SK-N-SH (cell line): ENCODE measurements around the gene WRAP73. TPM values are rescaled to one million over a fixed set of nuclear protein-coding genes. Genes with fewer than 3 reads are reported as not detected.

Experiments
- CTCF ChIA-PET: fragments of 300-600, 350-600 bp; formaldehyde crosslinking; extraction: SDS; loops from one replicate; lab custom pipeline; 2021; lab: Yijun Ruan, JAX
- POLR2A ChIA-PET: fragments of 350-600 bp; sonication (Branson Sonifier 250); formaldehyde crosslinking; extraction: SDS; loops from one replicate; lab custom pipeline; 2020; ENCODE audit warnings: antibody characterized with exemption, inconsistent platforms; lab: Yijun Ruan, JAX
- DNase-seq: peaks from one replicate; pipeline ENCODE4 v3.0.0; 2012
- H2AFZ ChIP-seq: fragments of 200-600 bp; sonication (generic); 2 replicates; pipeline ENCODE4 v1.8.1; 2016; ENCODE audit warnings: antibody characterized with exemption, mild to moderate bottlenecking, low read depth
- H3F3A ChIP-seq: fragments of 200-600 bp; sonication (generic); replicated peaks from 2 replicates; pipeline ENCODE3; 2016; ENCODE audit warnings: antibody characterized with exemption, mild to moderate bottlenecking; ENCODE audit not compliant: insufficient read depth
- H3K27ac ChIP-seq, 2 experiments: fragments of 200-500 bp in 1 of 2; fragments of 200-600 bp in 1 of 2; sonication (Bioruptor generic) in 1 of 2; sonication (generic), shearing (Covaris generic) in 1 of 2; 2 replicates each; pipeline versions ENCODE4 v1.5.1 to v1.6.1; 2014 to 2016; ENCODE audit warnings: low read depth in 2 of 2, inconsistent platforms in 1 of 2, low read length in 1 of 2, mild to moderate bottlenecking in 1 of 2, mixed read lengths in 1 of 2
- H3K27me3 ChIP-seq: fragments of 200-600 bp; sonication (generic), shearing (Covaris generic); 2 replicates; pipeline ENCODE4 v1.6.1; 2016; ENCODE audit warnings: mixed run types; ENCODE audit not compliant: insufficient read depth
- H3K36me3 ChIP-seq, 2 experiments: fragments of 200-500 bp in 1 of 2; fragments of 200-600 bp in 1 of 2; sonication (Bioruptor generic) in 1 of 2; sonication (generic) in 1 of 2; replicated peaks in 1 of 2; 2 replicates each; pipeline versions ENCODE3 to v1.5.1; 2014 to 2016; ENCODE audit warnings: low read length in 1 of 2, mild to moderate bottlenecking in 1 of 2; ENCODE audit not compliant: insufficient read depth in 2 of 2, control insufficient read depth in 1 of 2
- H3K4me1 ChIP-seq, 2 experiments: fragments of 200-500 bp in 1 of 2; fragments of 200-600 bp in 1 of 2; sonication (Bioruptor generic) in 1 of 2; sonication (generic), shearing (Covaris generic) in 1 of 2; 2 replicates each; pipeline versions ENCODE4 v1.5.1 to v1.6.1; 2014 to 2016; ENCODE audit warnings: low read depth in 1 of 2, low read length in 1 of 2, mixed run types in 1 of 2; ENCODE audit not compliant: insufficient read depth in 2 of 2, control insufficient read depth in 1 of 2
- H3K4me2 ChIP-seq: fragments of 200-600 bp; sonication (generic), shearing (Covaris generic); 2 replicates; pipeline ENCODE4 v1.6.1; 2017; ENCODE audit warnings: mixed run types
- H3K4me3 ChIP-seq, 2 experiments: fragments of 200-500 bp in 1 of 2; fragments of 200-600 bp in 1 of 2; sonication (Bioruptor generic) in 1 of 2; sonication (generic), shearing (Covaris generic) in 1 of 2; 2 replicates each; pipeline versions ENCODE4 v1.5.1 to v1.8.1; 2014 to 2016; ENCODE audit warnings: low read depth in 2 of 2, inconsistent platforms in 1 of 2, low read length in 1 of 2, mild to moderate bottlenecking in 1 of 2, mixed read lengths in 1 of 2, moderate library complexity in 1 of 2
- H3K79me2 ChIP-seq: fragments of 200-600 bp; sonication (generic); 2 replicates; pipeline ENCODE4 v1.8.1; 2017; ENCODE audit warnings: mild to moderate bottlenecking; ENCODE audit not compliant: insufficient read depth
- H3K9ac ChIP-seq: fragments of 200-600 bp; sonication (generic); 2 replicates; pipeline ENCODE4 v1.6.1; 2017; ENCODE audit warnings: mixed run types
- H3K9me2 ChIP-seq: fragments of 200-600 bp; sonication (generic); 2 replicates; pipeline ENCODE4 v1.6.1; 2017; ENCODE audit warnings: mixed run types
- H3K9me3 ChIP-seq: fragments of 200-600 bp; sonication (generic); 2 replicates; pipeline ENCODE4 v1.6.1; 2017; ENCODE audit warnings: mixed run types, mild to moderate bottlenecking, moderate library complexity
- H4K20me1 ChIP-seq: fragments of 200-600 bp; sonication (generic); 2 replicates; pipeline ENCODE4 v1.6.1; 2017; ENCODE audit warnings: mild to moderate bottlenecking, mixed run types; ENCODE audit not compliant: insufficient read depth
- CHD2 ChIP-seq: fragments of 150-350 bp; IDR thresholded peaks from 2 replicates; pipeline ENCODE4 v1.6.1; 2018; ENCODE audit warnings: low read length; ENCODE audit not compliant: partially characterized antibody
- EP300 ChIP-seq, 2 experiments: IDR thresholded peaks; 2 replicates each; pipeline versions ENCODE4 v1.4.0 to v1.6.1; 2012; ENCODE audit warnings: borderline replicate concordance in 1 of 2, low read depth in 1 of 2, low read length in 1 of 2
- FOSL2 ChIP-seq: IDR thresholded peaks from 2 replicates; pipeline ENCODE4 v1.4.0; 2012; ENCODE audit warnings: low read depth, mild to moderate bottlenecking, moderate library complexity, borderline replicate concordance
- FOXM1 ChIP-seq: IDR thresholded peaks from 2 replicates; pipeline ENCODE4 v1.4.0; 2012; ENCODE audit warnings: low read depth, mild to moderate bottlenecking
- IRF3 ChIP-seq: fragments of 150-350 bp; IDR thresholded peaks from 2 replicates; pipeline ENCODE4 v1.6.1; 2016; ENCODE audit warnings: mild to moderate bottlenecking, low read depth, low read length
- MAX ChIP-seq: IDR thresholded peaks from 2 replicates; pipeline ENCODE4 v1.4.0; 2012; ENCODE audit warnings: low read depth
- MEF2A ChIP-seq: IDR thresholded peaks from 2 replicates; pipeline ENCODE4 v1.4.0; 2012; ENCODE audit warnings: low read depth, borderline replicate concordance
- NFIC ChIP-seq: IDR thresholded peaks from 2 replicates; pipeline ENCODE4 v1.4.0; 2012; ENCODE audit warnings: borderline replicate concordance
- PBX3 ChIP-seq: IDR thresholded peaks from 2 replicates; pipeline ENCODE4; 2012
- POLR2AphosphoS5 ChIP-seq: IDR thresholded peaks from 2 replicates; pipeline ENCODE4 v1.6.1; 2012; ENCODE audit warnings: low read depth, low read length
- RAD21 ChIP-seq: IDR thresholded peaks from 2 replicates; pipeline ENCODE4 v1.6.1; 2012; ENCODE audit warnings: mild to moderate bottlenecking, low read length
- RCOR1 ChIP-seq: fragments of 150-350 bp; IDR thresholded peaks from 2 replicates; pipeline ENCODE4 v1.6.1; 2017; ENCODE audit warnings: antibody characterized with exemption, low read length
- RXRA ChIP-seq: IDR thresholded peaks from 2 replicates; pipeline ENCODE4 v1.4.0; 2012; ENCODE audit warnings: low read depth, mild to moderate bottlenecking, borderline replicate concordance
- SIN3A ChIP-seq: IDR thresholded peaks from 2 replicates; pipeline ENCODE4 v1.6.1; 2012; ENCODE audit warnings: low read depth, mild to moderate bottlenecking, low read length, moderate library complexity, borderline replicate concordance
- SMC3 ChIP-seq: IDR thresholded peaks from 2 replicates; pipeline ENCODE4 v1.6.1; 2012; ENCODE audit warnings: low read depth, low read length, improper control_type of control experiment
- TAF1 ChIP-seq: IDR thresholded peaks from 2 replicates; pipeline ENCODE4 v1.6.1; 2012; ENCODE audit warnings: low read depth, mild to moderate bottlenecking, low read length, moderate library complexity, borderline replicate concordance
- YY1 ChIP-seq: IDR thresholded peaks from 2 replicates; pipeline ENCODE4 v1.4.0; 2012; ENCODE audit warnings: low read depth, mild to moderate bottlenecking
- WGBS: methylation state at CpG from one replicate; pipeline ENCODE4 v1.1.6; 2017; ENCODE audit warnings: low lambda C conversion rate; 5-methylcytosine and 5-hydroxymethylcytosine counted together
- polyA plus RNA-seq, 3 experiments: library from polyadenylated mRNA; depleted of rRNA; stranded (reverse); fragments of >200 nt; gene quantifications; 2 replicates each; pipeline ENCODE4 v1.2.3, GENCODE V29; 2012
- TF ChIP-seq, protein P1 (sequence below): fragments of 200-600 bp; sonication (generic); IDR thresholded peaks from 2 replicates; pipeline ENCODE4 v1.6.1; 2017; ENCODE audit warnings: antibody characterized with exemption, mild to moderate bottlenecking, moderate library complexity
- TF ChIP-seq, protein P2 (sequence below): IDR thresholded peaks from 2 replicates; pipeline ENCODE4 v1.4.0; 2012; ENCODE audit warnings: low read depth, borderline replicate concordance

The WRAP73 gene
- polyA plus RNA-seq, 1 of the 3 experiments (the other 2 are of a cell fraction), result 61.9 TPM

GRCh38 chr1:3674100-3675094, 24.5 kb upstream of the WRAP73 start:
- Histone ChIP-seq H3F3A (no peaks in the 10 kb centered on the region), H3K4me1 (peaks cover 0 to 10% of the 10 kb centered on the region in 2 experiments; a peak in 1 of 4 replicates), H4K20me1 (no peaks in the 10 kb centered on the region), H2AFZ (no peak overlapping the region), H3K4me3 (no peak overlapping the region), H3K4me2 (no peak overlapping the region), H3K9ac (no peak overlapping the region), H3K27me3 (no peaks in the 10 kb centered on the region), H3K36me3 (no peaks in the 10 kb centered on the region), H3K79me2 (no peaks in the 10 kb centered on the region), H3K9me3 (no peaks in the 10 kb centered on the region), H3K27ac (no peak overlapping the region), H3K9me2 (no peaks in the 10 kb centered on the region)
- no peak for TF ChIP-seq SMC3
- TF ChIP-seq MAX, result no peak
- TF ChIP-seq MEF2A, result no peak
- no peak for TF ChIP-seq TAF1
- no peak for TF ChIP-seq FOXM1
- TF ChIP-seq SIN3A, result no peak
- no peak for TF ChIP-seq NFIC
- TF ChIP-seq FOSL2, result no peak
- TF ChIP-seq RXRA, result no peak
- TF ChIP-seq RAD21, result no peak
- TF ChIP-seq RCOR1, result no peak
- TF ChIP-seq IRF3, result no peak
- no peak for TF ChIP-seq CHD2
- TF ChIP-seq, protein P1, sequence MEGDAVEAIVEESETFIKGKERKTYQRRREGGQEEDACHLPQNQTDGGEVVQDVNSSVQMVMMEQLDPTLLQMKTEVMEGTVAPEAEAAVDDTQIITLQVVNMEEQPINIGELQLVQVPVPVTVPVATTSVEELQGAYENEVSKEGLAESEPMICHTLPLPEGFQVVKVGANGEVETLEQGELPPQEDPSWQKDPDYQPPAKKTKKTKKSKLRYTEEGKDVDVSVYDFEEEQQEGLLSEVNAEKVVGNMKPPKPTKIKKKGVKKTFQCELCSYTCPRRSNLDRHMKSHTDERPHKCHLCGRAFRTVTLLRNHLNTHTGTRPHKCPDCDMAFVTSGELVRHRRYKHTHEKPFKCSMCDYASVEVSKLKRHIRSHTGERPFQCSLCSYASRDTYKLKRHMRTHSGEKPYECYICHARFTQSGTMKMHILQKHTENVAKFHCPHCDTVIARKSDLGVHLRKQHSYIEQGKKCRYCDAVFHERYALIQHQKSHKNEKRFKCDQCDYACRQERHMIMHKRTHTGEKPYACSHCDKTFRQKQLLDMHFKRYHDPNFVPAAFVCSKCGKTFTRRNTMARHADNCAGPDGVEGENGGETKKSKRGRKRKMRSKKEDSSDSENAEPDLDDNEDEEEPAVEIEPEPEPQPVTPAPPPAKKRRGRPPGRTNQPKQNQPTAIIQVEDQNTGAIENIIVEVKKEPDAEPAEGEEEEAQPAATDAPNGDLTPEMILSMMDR, result no peak
- TF ChIP-seq EP300 (IDR thresholded peaks at IDR 0.05; ENCODE audit: borderline replicate concordance in 1 of 2, low read depth in 1 of 2, low read length in 1 of 2), result no peak
- no peak for TF ChIP-seq PBX3
- TF ChIP-seq, protein P2, sequence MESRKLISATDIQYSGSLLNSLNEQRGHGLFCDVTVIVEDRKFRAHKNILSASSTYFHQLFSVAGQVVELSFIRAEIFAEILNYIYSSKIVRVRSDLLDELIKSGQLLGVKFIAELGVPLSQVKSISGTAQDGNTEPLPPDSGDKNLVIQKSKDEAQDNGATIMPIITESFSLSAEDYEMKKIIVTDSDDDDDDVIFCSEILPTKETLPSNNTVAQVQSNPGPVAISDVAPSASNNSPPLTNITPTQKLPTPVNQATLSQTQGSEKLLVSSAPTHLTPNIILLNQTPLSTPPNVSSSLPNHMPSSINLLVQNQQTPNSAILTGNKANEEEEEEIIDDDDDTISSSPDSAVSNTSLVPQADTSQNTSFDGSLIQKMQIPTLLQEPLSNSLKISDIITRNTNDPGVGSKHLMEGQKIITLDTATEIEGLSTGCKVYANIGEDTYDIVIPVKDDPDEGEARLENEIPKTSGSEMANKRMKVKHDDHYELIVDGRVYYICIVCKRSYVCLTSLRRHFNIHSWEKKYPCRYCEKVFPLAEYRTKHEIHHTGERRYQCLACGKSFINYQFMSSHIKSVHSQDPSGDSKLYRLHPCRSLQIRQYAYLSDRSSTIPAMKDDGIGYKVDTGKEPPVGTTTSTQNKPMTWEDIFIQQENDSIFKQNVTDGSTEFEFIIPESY, result no peak
- no peak for TF ChIP-seq POLR2AphosphoS5
- TF ChIP-seq YY1, result no peak
- ChIA-PET POLR2A (no interaction called here), CTCF (interaction anchor here (1.4 kb wide), 1 partner anchor 50 kb away, joined by 7 read pairs; no protein-coding TSS in a partner anchor)
- no peak for DNase-seq
- 82% methylated on average over 8 of the region's 30 CpGs for WGBS
